ENCODE results near the gene CSPG5.

Gene CSPG5

GRCh38 chr3:47603332-47603731 is 24.7 kb upstream of the CSPG5 start:
- TF ChIP-seq GATA2 (IDR thresholded peaks at IDR 0.05; ENCODE audit: low read depth, low read length): no peak
- TF ChIP-seq GATA3 (IDR thresholded peaks at IDR 0.05; ENCODE audit: low read depth, low read length): no peak

- TF ChIP-seq GATA3 (IDR thresholded peaks at IDR 0.05; ENCODE audit: low read depth, low read length) (no peak), GATA2 (IDR thresholded peaks at IDR 0.05; ENCODE audit: low read depth, low read length) (no peak)
These were observed 22.6 kb upstream of the CSPG5 start for GRCh38 chr3:47601281-47601680.

GRCh38 chr3:47594792-47595191 is 16.1 kb upstream of the CSPG5 start:
- TF ChIP-seq GATA2 (IDR thresholded peaks at IDR 0.05; ENCODE audit: low read depth, low read length) (no peak), GATA3 (IDR thresholded peaks at IDR 0.05; ENCODE audit: low read depth, low read length) (no peak)

GRCh38 chr3:47592066-47592795 is 13.6 kb upstream of the CSPG5 start:
- no peak for TF ChIP-seq GATA3 (IDR thresholded peaks at IDR 0.05; ENCODE audit: low read depth, low read length)
- no peak for TF ChIP-seq GATA2 (IDR thresholded peaks at IDR 0.05; ENCODE audit: low read depth, low read length)

- no peak for TF ChIP-seq GATA2 (IDR thresholded peaks at IDR 0.05; ENCODE audit: low read depth, low read length)
- TF ChIP-seq GATA3 (IDR thresholded peaks at IDR 0.05; ENCODE audit: low read depth, low read length): no peak
These were observed 11.6 kb upstream of the CSPG5 start for GRCh38 chr3:47590216-47590615.

GRCh38 chr3:47588587-47588986 is 9.9 kb upstream of the CSPG5 start:
- no peak for TF ChIP-seq GATA2 (IDR thresholded peaks at IDR 0.05; ENCODE audit: low read depth, low read length)

- TF ChIP-seq GATA2 (IDR thresholded peaks at IDR 0.05; ENCODE audit: low read depth, low read length): no peak
- TF ChIP-seq GATA3 (IDR thresholded peaks at IDR 0.05; ENCODE audit: low read depth, low read length): no peak
These were observed 9.4 kb upstream of the CSPG5 start for GRCh38 chr3:47588053-47588452.

DNA sequence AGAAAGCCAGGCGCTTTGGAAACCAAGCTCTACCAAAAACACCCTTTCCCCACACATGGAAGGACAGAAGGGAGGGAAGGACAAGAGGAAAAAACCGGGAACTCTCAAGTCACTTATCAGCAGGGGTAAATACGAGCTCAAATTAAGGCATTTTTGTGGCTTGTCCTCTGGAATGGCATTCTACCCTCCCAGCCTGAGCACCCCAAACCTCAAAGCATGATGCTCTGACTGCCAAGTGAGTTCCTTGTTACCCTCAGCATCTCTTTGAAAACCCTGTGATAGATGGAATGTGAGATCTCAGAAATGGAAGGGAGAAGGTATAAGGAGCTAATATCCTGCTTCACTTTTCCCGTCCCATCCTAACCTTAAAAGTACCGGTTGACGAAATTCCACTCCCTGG is 8.1 kb upstream of the CSPG5 start:
- TF ChIP-seq GATA3 (IDR thresholded peaks at IDR 0.05; ENCODE audit: low read depth, low read length): no peak

DNA sequence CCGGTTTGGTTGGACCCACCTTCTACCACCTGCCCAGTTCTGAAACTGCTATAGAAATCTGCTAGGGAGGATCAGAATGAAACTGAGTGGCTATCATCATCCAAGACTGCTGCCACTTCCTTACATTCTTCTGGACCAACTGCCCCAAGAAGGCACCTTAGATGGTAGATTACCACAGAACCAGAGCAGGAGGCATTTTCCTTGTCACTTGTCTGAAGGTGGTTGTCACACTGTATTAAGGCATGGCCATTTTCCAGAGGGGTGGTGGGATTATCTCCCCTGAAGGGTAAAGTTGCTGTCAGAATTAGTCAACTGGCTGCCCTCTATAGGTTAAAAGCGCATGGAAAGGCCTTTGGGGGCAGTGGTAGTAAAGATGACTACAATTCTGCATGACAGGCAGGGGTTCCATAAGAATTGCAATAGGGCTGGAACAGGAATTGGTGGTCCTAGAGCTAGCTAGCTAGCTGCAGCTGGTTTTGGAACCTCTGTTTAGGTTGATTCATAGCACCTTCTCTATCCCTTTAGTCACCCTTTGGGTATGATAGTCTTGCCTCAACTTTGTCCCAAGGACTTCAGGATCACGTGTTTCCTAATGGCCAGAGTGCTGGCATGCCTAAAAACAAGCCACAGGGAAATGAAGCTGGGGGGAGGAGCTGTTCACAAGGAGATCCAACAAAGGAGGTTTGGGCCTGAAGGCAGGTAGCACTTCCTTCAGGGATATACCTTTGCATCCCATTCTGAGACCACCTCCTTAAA is 4.8 kb upstream of the CSPG5 start:
- TF ChIP-seq GATA3 (IDR thresholded peaks at IDR 0.05; ENCODE audit: low read depth, low read length) (no peak), GATA2 (IDR thresholded peaks at IDR 0.05; ENCODE audit: low read depth, low read length) (no peak)

DNA sequence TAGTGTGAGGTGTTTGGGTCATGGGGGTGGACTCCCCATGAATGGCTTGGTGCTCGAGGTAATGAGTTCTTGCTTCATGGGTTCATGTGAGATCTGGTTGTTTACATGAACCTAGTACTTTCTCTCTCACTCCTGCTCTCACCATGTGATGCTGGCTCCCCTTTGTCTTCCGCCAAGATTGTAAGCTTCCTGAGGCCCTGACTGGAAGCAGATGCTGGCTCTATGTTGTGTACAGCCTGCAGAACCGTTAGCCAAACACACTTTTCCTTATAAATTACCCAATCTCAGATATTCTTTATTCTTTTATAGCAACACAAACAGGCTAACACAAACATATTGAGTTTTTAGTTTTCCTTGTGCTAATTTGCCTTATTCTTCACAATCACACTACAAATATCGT is 3.2 kb upstream of the CSPG5 start:
- no peak for TF ChIP-seq GATA2 (IDR thresholded peaks at IDR 0.05; ENCODE audit: low read depth, low read length)
- TF ChIP-seq GATA3 (IDR thresholded peaks at IDR 0.05; ENCODE audit: low read depth, low read length): no peak

DNA sequence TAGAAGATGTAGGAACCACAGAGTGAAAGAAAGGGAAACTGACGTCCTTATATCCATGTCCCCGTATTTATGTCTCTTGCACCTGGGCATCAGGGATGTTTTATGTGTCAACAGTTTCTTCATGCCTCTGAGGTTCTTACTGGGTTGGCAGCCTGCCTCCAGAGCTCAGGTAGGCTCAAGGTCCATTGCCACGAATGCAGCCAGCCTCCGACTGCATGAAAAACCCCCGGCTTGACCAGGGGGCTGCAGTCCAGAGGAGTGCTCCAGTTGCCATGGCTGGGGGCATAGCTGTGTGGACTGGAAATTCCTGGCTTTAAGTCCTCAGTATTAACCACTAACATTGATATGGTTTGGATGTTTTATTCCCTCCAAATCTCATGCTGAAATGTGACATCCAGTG is 2.8 kb upstream of the CSPG5 start:
- TF ChIP-seq GATA2 (IDR thresholded peaks at IDR 0.05; ENCODE audit: low read depth, low read length) (no peak), GATA3 (IDR thresholded peaks at IDR 0.05; ENCODE audit: low read depth, low read length) (no peak)

DNA sequence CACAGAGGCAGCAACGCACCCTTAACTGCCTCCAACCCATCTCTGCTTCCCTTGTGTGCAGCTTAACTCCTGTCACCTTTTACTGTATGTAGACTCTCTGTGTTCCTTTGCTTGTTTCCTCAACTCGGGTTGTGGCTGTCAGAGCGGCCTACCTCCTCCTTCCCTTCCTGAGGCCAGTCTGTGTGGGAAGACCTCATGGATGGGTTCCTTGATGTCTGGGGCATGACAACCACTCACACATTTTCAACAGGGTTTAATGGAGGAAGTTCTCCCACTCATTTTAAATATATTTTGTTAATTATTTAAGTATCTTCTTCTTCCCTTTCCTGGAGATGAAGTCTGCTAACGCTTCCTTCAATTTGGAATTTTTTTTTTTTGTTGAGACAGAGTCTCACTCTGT is 1.8 kb upstream of the CSPG5 start:
- TF ChIP-seq GATA2 (IDR thresholded peaks at IDR 0.05; ENCODE audit: low read depth, low read length): no peak
- TF ChIP-seq GATA3 (IDR thresholded peaks at IDR 0.05; ENCODE audit: low read depth, low read length): no peak

GRCh38 chr3:47579875-47580274 is 1.2 kb upstream of the CSPG5 start:
- no peak for TF ChIP-seq GATA3 (IDR thresholded peaks at IDR 0.05; ENCODE audit: low read depth, low read length)
- no peak; the same call in 1 of the 2 replicates for TF ChIP-seq GATA2 (IDR thresholded peaks at IDR 0.05; ENCODE audit: low read depth, low read length)

DNA sequence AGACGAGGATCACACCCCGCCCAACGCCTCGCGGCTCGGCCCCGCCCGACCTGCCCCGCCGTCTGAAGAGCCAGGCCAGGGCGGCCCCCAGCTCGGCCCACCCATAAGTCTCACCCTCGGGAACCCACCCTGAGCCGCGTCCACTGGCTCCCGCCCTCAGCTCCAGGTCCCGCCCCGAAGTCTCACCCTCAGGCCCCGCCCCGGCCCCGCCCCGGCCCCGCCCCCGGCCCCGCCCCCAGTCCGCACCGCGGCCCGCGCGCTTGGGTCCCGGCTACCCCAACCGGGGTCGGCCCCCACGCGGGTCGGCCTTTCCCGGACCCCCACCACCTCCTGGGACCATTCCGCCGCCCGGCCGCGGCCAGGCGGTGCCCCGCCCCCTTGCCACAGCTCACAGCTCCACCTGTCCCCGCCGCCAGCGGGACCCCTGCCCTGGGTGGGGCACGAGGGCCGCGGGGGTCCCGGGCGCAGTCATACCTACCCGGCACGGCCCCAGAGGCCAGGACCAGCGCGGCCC is 489 bp downstream of the CSPG5 start:
- TF ChIP-seq GATA2 (IDR thresholded peaks at IDR 0.05; ENCODE audit: low read depth, low read length): no peak
- no peak for TF ChIP-seq GATA3 (IDR thresholded peaks at IDR 0.05; ENCODE audit: low read depth, low read length)

- TF ChIP-seq GATA2 (IDR thresholded peaks at IDR 0.05; ENCODE audit: low read depth, low read length) (no peak), GATA3 (IDR thresholded peaks at IDR 0.05; ENCODE audit: low read depth, low read length) (no peak)
These were observed 1.0 kb downstream of the CSPG5 start for GRCh38 chr3:47577583-47578118.

Measured in SH-SY5Y (cell line).